Hippocampal formation (tissue), 2 donors: ENCODE measurements around the gene YY1.
"Not testable (repeated sequence)": the region's sequence is repeated elsewhere in the genome, so short reads cannot be mapped to it uniquely, and the experiment has no call there.

Source experiments
- DNase-seq, 2 donors: peaks; one replicate each; lab custom pipeline; 2025; lab: John Stamatoyannopoulos, UW

Gene YY1

DNA sequence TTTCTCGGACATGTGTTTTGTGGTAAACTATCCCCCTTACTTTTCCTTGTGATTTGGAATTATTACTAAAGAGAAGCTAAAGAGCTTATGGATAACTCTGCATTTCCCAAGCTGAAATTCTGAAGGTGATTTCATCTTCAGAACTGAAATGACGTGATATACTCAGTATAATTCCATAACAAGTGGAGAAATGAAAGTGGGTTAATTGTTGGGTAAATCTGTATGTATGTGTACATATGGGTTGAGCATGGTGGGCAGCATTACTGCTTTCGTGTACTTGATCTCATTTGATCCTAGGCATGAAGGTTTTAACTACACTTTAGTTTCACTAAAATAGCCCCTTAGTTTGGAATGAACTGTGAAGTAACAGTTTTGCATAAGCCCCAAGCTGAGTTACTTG, 4.1 kb downstream of the YY1 start:
- DNase-seq = no peak

DNA sequence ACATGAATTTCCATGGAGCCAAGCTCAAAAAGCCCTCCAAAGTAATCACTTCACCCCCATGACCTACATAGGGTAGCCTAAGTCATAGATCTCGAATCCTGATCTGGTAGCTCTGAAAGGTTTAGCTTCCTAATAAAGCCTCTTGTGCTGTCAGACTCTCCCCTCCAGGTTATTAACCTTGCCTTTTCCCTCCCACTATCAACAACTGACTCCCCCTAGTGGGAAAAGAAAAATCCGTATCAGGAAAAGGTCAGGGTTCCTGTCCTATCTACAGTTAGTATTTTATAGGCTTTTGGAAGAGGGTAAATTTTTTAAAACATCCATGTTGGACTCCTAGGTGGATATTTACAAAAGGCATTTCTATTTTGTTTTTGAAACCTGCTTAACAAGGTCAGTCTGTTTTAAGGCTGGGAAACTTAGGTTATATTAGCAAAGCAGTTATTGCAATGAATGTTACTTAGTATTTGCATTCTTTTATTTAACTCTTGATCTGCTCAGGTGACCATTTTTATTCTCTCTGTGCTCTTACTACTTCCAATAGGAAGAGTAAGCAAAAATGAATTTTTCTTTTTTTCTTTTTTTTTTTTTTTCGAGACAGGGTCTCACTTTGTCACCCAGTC, 8.0 kb downstream of the YY1 start:
- no peak for DNase-seq

DNA sequence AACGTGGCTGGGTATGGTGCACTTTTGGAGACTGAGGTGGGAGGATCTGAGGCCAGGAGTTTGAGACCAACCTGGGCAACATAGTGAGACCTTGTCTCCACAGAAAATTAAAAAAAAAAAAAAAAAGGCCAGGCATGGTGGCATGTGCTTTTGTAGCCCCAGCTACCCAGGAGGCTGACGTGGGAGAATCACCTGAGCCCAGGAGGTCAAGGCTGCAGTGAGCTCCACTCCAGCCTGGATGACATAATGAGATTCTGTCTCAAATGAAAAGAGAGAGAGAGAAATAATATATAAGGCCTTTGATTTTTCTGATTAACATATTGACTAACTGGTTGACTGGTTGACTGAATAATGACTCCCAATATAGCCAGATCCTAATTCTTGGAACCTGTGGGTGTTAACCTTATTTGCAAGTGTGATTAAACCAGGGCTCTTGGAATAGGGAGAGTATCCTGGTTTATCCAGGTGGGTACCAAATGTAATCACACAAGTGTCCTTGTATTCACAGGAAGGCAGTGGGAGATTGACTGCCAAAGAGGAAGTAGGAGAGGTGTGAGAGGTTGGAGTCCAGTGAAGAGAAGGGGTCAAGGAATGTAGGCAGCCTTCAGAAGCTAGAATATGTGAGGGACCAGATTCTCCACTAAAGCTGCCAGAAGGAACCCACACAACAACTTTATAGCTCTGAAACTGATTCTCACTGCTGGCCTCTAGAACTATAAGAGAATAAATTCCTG, 12.0 kb downstream of the YY1 start:
- DNase-seq = no peak

DNA sequence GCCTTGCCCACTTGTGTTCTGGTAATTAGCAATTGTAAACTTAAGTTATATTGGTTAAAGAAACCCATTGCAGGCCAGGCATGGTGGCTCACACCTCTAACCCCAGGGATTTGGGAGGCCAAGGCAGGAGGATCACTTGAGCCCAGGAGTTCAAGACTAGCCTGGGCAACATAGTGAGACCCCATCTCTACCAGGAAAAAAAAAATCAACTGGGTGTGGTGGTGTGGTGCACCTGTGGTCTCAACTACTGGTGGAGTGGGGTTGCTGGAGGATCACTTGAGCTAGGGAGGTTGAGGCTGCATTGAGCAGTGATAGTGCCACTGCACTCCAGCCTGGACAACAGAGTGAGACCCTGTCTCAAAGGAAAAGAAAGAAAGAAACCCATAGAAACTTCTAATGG, 13.7 kb downstream of the YY1 start:
- DNase-seq = no peak

DNA sequence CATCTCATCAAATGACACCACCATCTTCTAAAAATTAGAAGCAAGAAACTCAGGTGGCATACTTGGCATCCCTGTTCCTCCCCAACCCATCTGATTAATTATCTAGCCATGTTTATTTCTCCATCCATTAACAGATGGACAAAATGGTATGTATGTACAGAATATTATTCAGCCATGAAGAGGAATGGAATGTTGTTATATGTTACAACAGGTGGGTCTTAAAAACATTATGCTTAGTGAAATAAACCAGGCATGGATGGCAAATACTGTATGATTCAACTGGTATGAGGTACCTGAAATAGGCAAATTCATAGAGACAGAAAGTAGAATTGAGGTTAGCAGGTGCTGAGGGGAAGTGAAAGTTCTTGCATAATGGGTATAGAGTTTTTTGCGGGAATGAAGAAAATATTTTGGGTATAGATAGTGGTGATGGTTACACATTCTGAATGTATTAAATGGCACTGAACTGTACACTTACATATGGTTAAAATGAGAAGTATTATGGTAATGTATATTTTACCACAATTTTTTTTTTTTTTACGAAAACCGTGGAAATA, 17.5 kb downstream of the YY1 start:
- DNase-seq = no peak

DNA sequence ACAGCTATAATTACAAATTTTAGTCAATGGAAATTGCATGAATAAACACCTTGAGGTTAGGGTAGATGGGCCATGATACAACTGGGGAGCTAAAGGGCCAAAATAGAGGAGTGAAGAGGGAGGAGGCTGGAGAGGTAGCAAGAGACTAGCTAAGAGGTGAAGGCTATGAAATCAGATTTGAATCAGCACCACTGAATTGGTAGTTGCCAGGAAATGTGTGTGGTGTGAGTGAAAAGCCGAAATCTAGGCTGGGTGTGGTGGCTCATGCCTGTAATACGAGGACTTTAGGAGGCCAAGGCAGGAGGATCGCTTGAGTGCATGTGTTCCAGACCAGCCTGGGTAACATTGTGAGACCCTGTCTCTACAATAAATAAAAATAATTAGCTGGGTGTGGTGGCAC, 22.7 kb downstream of the YY1 start:
- DNase-seq = no peak

- DNase-seq = no peak
Measured at GRCh38 chr14:100262545-100262944, 23.6 kb downstream of the YY1 start.

- DNase-seq = no peak
Measured at GRCh38 chr14:100263141-100263540, 24.2 kb downstream of the YY1 start.

GRCh38 chr14:100267990-100268389, 29.0 kb downstream of the YY1 start:
- DNase-seq = no peak

- no peak for DNase-seq
Measured at GRCh38 chr14:100268591-100269207, 29.8 kb downstream of the YY1 start.

- no peak for DNase-seq
Measured at GRCh38 chr14:100271247-100271939, 32.4 kb downstream of the YY1 start.

DNA sequence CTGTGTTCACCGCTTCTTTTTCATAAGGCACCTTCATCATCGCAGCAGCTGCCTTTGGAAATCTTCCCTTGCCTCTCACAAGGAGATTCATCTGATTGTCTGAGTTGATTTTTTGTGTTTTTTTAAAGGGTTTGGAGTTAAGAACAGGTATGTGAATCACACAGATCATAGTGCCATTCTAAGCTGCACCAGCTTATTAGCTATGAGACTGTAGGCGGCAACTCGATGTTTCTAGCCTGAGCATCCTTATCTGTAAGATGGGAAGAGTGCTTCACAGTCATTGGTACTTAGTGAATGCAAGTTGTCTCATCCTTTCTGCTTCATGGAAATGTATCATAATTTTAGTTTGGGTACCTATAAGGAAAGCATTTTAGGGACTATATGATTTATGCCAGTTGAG, 35.3 kb downstream of the YY1 start:
- DNase-seq = no peak

DNA sequence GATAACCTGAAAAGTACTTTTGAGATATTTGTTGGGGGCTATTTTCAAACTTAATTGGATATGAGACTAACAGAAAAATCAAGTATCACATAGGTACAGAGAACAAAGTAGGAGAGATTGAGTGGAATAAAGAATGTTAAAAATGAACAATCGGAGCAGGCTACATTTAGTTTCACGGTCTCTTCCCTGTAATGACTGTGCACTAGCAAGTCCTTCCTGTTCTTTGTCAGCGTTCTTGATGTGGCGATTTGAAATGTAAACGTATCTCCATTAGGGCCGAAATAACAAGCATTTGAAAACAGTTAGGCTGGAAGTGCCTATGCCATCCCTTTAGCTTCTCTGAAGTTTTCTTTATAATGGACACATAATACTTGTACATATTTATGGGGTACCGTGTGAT, 36.3 kb downstream of the YY1 start:
- no peak for DNase-seq

GRCh38 chr14:100278702-100279101, 39.8 kb downstream of the YY1 start:
- DNase-seq = no peak

DNA sequence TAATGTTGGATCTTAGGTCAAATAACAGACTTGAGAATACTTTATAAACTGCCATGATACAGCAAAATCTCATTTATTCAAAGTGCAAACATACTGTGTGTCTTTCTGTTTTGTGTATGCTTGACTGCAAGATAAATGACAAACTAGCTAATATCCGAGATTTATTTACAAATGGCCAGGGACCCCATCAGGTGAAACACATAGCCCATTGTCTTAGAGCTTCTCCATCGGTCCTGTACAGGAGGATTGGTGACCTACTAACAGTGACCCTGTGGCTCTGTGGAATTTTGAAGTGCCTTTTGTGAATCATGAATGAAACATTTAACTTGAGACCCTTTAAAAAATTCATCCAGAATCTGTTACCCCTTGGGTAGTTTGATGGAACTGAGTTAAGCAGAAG, 40.2 kb downstream of the YY1 start:
- no peak for DNase-seq

GRCh38 chr14:100279563-100279962, 40.6 kb downstream of the YY1 start:
- no peak for DNase-seq

- DNase-seq = no peak
Measured at GRCh38 chr14:100281286-100282082, 42.5 kb downstream of the YY1 start.

DNA sequence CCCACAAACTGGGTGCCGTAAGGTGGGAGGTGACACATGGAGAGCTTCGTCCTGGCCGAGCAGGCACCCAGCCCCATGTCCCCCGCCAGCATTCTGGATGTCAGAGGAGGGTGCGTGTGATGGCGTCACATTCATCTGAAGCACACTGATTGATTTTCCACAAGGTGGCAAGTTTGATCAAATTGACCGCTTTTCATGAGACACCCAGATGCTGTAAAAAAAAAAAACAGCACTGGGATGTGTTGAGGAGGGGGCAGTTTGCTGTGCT, 43.1 kb downstream of the YY1 start:
- no peak for DNase-seq

DNA sequence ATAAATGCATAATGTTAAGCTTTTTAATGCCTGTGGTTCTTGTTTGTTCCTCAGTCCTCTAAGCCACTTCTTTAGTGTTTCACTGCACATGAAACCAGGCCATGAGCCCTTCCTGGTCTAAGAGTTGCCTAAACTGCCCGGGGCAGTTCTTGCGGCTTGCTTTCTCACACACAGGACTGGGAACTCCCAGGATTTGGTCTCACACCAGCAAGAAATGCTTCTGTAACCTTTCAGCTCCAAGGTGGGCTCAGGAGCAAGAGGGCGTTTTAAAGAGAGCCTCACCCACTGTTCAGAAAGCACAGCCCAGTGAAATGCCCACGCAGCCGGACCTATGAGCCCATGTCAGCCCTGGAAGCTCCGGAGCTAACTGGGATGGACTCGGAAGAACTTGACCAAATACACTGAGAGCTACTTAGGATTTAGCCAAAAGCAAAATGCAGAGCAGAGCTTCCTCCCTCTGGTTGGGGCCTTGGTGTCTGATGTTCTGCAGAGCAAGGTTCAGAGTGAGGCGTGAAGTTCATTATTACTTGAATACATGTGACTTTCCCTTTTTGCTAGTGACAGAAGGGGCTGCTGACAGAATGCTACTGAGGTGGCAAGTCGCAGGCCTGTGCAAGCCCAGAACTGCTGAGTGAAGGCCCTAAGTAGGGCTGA, 43.9 kb downstream of the YY1 start:
- DNase-seq = no peak

DNA sequence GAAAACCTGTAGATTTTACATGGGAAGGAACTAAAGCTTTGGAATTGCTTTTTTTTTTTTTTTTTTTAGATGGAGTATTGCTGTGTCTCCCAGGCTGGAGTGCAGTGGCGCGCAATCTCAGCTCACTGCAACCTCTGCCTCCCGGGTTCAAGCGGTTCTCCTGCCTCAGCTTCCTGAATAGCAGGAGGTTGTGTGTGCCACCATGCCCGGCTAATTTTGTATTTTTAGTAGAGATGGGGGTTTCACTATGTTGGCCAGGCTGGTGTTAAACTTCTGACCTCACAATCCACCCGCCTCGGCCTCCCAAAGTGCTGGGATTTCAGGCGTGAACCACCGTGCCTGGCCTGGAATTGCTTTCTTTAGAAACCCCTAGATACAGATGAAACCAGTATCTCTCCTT, 44.5 kb downstream of the YY1 start:
- DNase-seq = not testable (repeated sequence)
